IPS-18c (cell line): ENCODE data around the gene RUVBL2.
"Not testable (repeated sequence)": the region's sequence is repeated elsewhere in the genome, so short reads cannot be mapped to it uniquely, and the experiment has no call there.

Experiments
- H3K4me3 ChIP-seq: 2 replicates; pipeline ENCODE4 v1.7.0; 2013; ENCODE audit warnings: low read depth, mild to moderate bottlenecking, low read length, moderate library complexity; ENCODE audit not compliant: insufficient read depth
- H3K9me3 ChIP-seq: one replicate; pipeline ENCODE4 v1.6.1; 2013; ENCODE audit warnings: mild to moderate bottlenecking, low read length, moderate library complexity; ENCODE audit not compliant: control insufficient read depth, insufficient read depth

The RUVBL2 gene

DNA sequence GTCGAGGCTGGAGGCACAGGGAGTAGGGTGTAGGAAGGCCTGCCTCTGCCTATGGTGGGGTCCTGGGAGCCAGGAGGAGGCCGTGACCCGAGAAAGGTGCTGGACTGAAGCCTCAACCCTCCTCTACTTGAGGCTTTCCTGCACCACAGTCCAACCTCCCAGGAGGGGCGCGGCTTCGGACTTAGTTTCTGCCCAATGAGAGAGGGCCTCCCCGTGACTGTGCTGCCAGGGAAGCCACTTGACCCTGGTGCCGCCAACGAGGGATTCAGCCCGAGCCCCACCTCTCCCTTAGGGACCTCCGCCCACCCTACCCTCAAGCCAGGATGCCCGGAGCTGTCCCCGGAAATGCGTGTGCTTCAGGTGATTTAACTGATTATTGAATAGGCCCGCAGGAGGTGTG is 30.5 kb downstream of the RUVBL2 start, which contains the start of gene CGB3:
Gene CGB3 (minus strand): TSS at position 101 of the 400 bp plus-strand sequence. CDS start 362 bp downstream, outside the sequence.
- not testable (repeated sequence) for H3K4me3 ChIP-seq, H3K9me3 ChIP-seq

DNA sequence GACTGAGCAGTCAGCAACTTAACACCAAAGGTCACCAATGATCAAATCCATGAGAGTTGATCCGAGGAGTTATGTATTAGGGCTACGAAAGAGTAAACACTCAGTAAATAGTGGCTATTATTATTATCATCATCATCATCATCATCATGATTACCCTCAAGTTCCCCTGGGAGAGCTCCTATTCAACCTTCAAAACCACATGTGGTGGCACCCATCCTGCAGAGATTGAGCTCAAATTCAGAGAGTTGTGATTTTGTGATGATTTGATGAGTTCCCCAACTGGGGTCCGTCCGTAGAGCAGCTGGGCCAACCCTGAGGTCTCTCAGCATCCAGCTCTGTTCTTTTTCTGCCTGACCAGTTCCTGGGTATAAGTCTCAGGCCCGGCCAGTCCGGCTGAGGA is 31.4 kb downstream of the RUVBL2 start:
- H3K4me3 ChIP-seq: not testable (repeated sequence)

DNA sequence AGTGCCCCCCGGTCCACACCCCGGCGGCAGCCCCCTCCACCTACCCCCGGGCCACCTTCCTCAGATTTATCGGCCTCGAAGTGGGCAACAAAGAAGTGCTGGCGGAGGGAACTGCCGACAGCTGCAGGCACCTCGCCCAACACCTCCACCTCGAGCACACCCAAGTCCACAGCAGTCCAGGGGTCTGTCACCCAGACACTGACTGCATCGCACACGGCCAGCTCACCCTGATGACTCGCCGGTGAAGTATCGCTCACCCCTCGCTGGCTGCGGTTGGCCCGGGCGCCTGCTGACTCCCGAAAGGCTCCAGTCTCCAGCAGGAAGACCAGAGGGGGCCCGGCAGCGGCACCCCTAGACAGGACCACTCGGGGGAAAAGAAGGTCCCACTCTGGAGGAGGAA is 31.9 kb downstream of the RUVBL2 start:
- not testable (repeated sequence) for H3K9me3 ChIP-seq, H3K4me3 ChIP-seq

More for the DNA sequence above, 31.4 kb downstream of the RUVBL2 start:
- H3K9me3 ChIP-seq: not testable (repeated sequence)

DNA sequence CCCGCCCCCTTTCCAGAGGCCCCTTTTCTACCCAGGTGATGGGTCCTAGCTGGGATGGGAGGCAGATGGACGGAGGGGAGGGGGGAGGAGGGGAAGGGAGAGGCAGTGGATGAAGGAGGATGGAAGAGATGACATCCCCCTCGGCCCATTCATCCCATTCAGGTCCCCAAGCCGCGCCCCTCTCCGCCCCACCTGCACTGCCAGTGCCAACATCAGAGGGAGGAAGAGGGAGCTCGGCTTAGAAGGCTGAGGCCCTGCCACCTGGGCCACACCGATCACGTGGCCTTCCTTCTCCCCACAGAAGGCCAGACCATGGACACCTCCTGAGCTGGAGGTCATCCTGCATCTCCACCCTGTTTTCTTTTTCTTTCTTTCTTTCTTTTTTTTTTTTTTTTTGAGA is 35.0 kb downstream of the RUVBL2 start:
- H3K4me3 ChIP-seq, H3K9me3 ChIP-seq: not testable (repeated sequence)

GRCh38 chr19:49029749-49030148 is 36.1 kb downstream of the RUVBL2 start:
- H3K9me3 ChIP-seq, H3K4me3 ChIP-seq: not testable (repeated sequence)

- H3K9me3 ChIP-seq, H3K4me3 ChIP-seq: not testable (repeated sequence)
Observed at GRCh38 chr19:49030323-49030722, 36.6 kb downstream of the RUVBL2 start.

GRCh38 chr19:49031642-49032301 is 38.1 kb downstream of the RUVBL2 start, which contains the start of gene CGB2:
CGB2 (plus strand) TSS chr19:49031890; CDS start chr19:49032096, 206 bp downstream.
- not testable (repeated sequence) for H3K9me3 ChIP-seq, H3K4me3 ChIP-seq

DNA sequence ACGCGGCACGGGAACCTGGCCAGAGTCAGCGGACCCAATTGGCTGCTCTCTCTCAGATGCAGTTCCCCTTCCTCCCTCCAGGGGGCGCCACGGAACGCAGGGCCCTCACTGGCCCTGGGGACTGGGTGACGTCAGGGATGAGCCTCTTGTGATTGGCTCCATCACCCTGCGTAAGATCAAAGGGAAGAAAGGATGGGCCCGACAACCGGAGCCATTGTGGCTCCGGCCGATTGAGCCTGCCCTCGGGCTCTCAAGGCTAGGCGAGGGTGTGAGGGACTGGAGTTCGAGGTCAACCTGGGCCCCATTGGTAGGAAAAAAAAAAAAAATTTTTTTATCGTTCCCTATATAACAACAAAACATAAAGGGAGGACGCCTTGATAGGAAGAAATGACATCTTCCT is 43.1 kb downstream of the RUVBL2 start, which contains the start of gene CGB1:
Gene CGB1 (minus strand): TSS at position 81 of the 400 bp plus-strand sequence. CDS start 184 bp downstream, outside the sequence.
- H3K4me3 ChIP-seq, H3K9me3 ChIP-seq: not testable (repeated sequence)

DNA sequence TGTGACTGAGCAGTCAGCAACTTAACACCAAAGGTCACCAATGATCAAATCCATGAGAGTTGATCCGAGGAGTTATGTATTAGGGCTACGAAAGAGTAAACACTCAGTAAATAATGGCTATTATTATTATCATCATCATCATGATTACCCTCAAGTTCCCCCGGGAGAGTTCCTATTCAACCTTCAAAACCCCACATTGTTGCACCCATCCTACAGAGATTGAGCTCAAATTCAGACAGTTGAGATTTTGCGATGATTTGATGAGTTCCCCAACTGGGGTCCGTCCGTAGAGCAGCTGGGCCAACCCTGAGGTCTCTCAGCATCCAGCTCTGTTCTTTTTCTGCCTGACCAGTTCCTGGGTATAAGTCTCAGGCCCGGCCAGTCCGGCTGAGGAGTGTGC is 44.4 kb downstream of the RUVBL2 start:
- H3K4me3 ChIP-seq, H3K9me3 ChIP-seq: not testable (repeated sequence)

DNA sequence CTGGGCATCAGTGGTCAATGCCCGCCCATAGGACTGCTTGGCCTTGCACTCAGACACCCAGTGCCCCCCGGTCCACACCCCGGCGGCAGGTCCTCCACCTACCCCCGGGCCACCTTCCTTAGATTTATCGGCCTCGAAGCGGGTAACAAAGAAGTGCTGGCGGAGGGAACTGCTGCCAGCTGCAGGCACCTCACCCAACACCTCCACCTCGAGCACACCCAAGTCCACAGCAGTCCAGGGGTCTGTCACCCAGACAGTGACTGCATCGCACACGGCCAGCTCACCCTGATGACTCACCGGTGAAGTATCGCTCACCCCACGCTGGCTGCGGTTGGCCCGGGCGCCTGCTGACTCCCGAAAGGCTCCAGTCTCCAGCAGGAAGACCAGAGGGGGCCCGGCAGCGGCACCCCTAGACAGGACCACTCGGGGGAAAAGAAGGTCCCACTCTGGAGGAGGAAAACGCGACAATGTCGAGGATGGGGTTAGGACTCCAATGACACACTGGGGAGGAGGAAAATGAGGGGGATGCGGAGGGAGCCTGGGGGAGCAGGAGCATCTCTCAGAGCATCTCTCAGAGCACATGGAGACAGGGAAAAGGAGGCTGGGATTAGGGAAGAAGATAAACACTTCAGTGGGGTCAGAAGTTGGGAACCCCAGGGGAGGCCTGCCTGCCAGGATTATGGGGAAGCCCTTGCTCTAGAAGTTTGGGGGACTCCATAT is 45.0 kb downstream of the RUVBL2 start:
- not testable (repeated sequence) for H3K4me3 ChIP-seq, H3K9me3 ChIP-seq

GRCh38 chr19:49039736-49040135 is 46.0 kb downstream of the RUVBL2 start:
- H3K9me3 ChIP-seq, H3K4me3 ChIP-seq: not testable (repeated sequence)

DNA sequence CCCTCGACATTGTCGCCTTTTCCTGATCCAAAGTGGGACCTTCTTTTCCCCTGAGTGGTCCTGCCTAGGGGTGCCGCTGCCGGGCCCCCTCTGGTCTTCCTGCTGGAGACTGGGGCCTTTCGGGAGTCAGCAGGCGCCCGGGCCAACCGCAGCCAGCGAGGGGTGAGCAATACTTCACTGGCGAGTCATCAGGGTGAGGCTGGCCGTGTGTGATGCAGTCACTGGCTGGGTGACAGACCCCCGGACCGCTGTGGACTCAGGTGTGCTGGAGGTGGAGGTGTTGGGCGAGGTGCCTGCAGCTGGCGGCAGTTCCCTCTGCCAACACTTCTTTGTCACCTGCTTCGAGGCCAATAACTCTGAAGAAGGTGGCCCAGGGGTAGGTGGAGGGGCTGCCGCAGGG is 48.5 kb downstream of the RUVBL2 start:
- no peaks in the 10 kb centered on the region for H3K9me3 ChIP-seq
- no peak overlapping the region for H3K4me3 ChIP-seq

GRCh38 chr19:49042666-49043065 is 49.0 kb downstream of the RUVBL2 start:
- H3K9me3 ChIP-seq, H3K4me3 ChIP-seq: not testable (repeated sequence)

- H3K9me3 ChIP-seq, H3K4me3 ChIP-seq: not testable (repeated sequence)
Observed at GRCh38 chr19:49043548-49043947, 49.9 kb downstream of the RUVBL2 start, which contains the start of gene CGB5. CGB5 (plus strand) TSS chr19:49043848; CDS start chr19:49044210, 362 bp downstream.

DNA sequence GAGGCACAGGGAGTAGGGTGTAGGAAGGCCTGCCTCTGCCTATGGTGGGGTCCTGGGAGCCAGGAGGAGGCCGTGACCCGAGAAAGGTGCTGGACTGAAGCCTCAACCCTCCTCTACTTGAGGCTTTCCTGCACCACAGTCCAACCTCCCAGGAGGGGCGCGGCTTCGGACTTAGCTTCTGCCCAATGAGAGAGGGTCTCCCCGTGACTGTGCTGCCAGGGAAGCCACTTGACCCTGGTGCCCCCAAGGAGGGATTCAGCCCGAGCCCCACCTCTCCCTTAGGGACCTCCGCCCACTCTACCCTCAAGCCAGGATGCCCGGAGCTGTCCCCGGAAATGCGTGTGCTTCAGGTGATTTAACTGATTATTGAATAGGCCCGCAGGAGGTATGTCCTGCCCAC is 55.3 kb downstream of the RUVBL2 start, which contains the start of gene CGB8:
Gene CGB8 (minus strand): TSS at position 101 of the 400 bp plus-strand sequence. CDS start 372 bp downstream, outside the sequence.
- H3K9me3 ChIP-seq, H3K4me3 ChIP-seq: not testable (repeated sequence)

DNA sequence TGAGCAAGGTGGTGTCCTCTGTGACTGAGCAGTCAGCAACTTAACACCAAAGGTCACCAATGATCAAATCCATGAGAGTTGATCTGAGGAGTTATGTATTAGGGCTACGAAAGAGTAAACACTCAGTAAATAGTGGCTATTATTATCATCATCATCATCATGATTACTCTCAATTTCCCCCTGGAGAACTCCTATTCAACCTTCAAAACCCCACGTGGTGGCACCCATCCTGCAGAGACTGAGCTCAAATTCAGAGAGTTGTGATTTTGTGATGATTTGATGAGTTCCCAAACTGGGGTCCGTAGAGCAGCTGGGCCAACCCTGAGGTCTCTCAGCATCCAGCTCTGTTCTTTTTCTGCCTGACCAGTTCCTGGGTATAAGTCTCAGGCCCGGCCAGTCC is 56.1 kb downstream of the RUVBL2 start:
- not testable (repeated sequence) for H3K9me3 ChIP-seq, H3K4me3 ChIP-seq

DNA sequence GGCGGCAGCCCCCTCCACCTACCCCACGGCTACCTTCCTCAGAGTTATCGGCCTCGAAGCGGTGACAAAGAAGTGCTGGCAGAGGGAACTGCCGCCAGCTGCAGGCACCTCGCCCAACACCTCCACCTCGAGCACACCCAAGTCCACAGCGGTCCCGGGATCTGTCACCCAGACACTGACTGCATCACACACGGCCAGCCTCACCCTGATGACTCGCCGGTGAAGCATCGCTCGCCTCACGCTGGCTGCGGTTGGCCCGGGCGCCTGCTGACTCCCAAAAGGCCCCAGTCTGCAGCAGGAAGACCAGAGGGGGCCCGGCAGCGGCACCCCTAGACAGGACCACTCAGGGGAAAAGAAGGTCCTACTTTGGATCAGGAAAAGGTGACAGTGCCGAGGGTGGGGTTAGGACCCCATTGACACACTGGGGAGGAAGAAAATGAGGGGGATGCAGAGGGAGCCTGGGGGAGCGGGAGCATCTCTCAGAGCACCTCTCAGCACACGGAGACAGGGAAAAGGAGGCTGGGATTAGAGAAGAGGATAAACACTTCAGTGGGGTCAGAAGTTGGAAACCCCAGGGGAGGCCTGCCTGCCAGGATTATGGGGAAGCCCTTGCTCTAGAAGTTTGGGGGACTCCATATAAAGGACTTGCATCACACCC is 56.8 kb downstream of the RUVBL2 start:
- H3K4me3 ChIP-seq, H3K9me3 ChIP-seq: not testable (repeated sequence)
